ENCODE measurements around the gene MLH1. TPM values are rescaled to one million over a fixed set of nuclear protein-coding genes. Genes with fewer than 3 reads are reported as not detected.

Gene MLH1
- total and polyA plus RNA-seq, 2 of the 8 experiments (the other 6 are each of a cell fraction or from before 2014, with no cell fraction given), result 36.4 to 47.3 TPM

GRCh38 chr3:37040231-37040630 lies 46.9 kb downstream of the MLH1 start:
- Histone ChIP-seq H3K4ac (replicated peaks; ENCODE audit: insufficient read length, low read depth, low read length) (no peak overlapping the region), H2AFZ (ENCODE audit: low read length) (no peak overlapping the region), H3K56ac (replicated peaks; ENCODE audit: insufficient read length, low read depth, low read length) (no peak overlapping the region), H3K4me2 (ENCODE audit: insufficient read depth in 1 of 2, low read depth in 2 of 2, low read length in 2 of 2) (no peak overlapping the region), H2BK12ac (ENCODE audit: low read depth, low read length) (no peak overlapping the region), H2BK120ac (replicated peaks; ENCODE audit: low read depth, low read length) (no peak overlapping the region), H2BK5ac (ENCODE audit: low read depth, low read length) (no peak overlapping the region), H2AK5ac (ENCODE audit: low read depth, low read length) (no peak overlapping the region), H3K27ac (ENCODE audit: low read depth, low read length) (no peak overlapping the region), H3K23ac (ENCODE audit: insufficient read length) (no peak overlapping the region), H3K4me1 (replicated peaks in 1 of 4; ENCODE audit: control insufficient read depth in 3 of 4, insufficient read depth in 4 of 4, low read length in 3 of 4) (no peaks in the 10 kb centered on the region), H3K23me2 (ENCODE audit: low read depth, low read length) (no peaks in the 10 kb centered on the region), H4K5ac (ENCODE audit: insufficient read length, low read depth, low read length) (no peak overlapping the region), H4K20me1 (replicated peaks in 1 of 2; ENCODE audit: control insufficient read depth in 1 of 2, insufficient read depth in 2 of 2, low read length in 2 of 2) (no peaks in the 10 kb centered on the region), H3K4me3 (ENCODE audit: extremely low read depth in 1 of 4, insufficient read depth in 2 of 4, low read depth in 3 of 4, low read length in 4 of 4) (no peak overlapping the region), H2BK20ac (ENCODE audit: low read length) (no peak overlapping the region), H4K91ac (replicated peaks; ENCODE audit: insufficient read length, low read length) (no peak overlapping the region), H4K8ac (ENCODE audit: extremely low read depth, insufficient read depth, low read length) (no peak overlapping the region), H3K36me3 (ENCODE audit: control insufficient read depth in 2 of 4, insufficient read depth in 4 of 4, low read length in 3 of 4) (peaks cover 7 to 55% (median 35%) of the 10 kb centered on the region in 4 experiments; a peak in 7 of 8 replicates), H3K27me3 (replicated peaks in 1 of 4; ENCODE audit: control insufficient read depth in 3 of 4, extremely low read depth in 1 of 4, insufficient read depth in 3 of 4, low read length in 3 of 4) (no peaks in the 10 kb centered on the region), H3K9ac (replicated peaks in 1 of 4; ENCODE audit: extremely low read depth in 1 of 4, low read depth in 3 of 4, low read length in 3 of 4) (no peak overlapping the region), H3K14ac (ENCODE audit: insufficient read length) (no peak overlapping the region), H3K79me1 (ENCODE audit: low read depth, low read length) (no peaks in the 10 kb centered on the region), H2BK15ac (ENCODE audit: low read length) (no peak overlapping the region), H3K9me3 (ENCODE audit: insufficient read depth in 2 of 2, low read depth in 1 of 2, low read length in 1 of 2) (0 out of 4 replicates have a peak, but pooled peaks cover 0 to 3% of the 10 kb centered on the region in 2 experiments), H3K18ac (ENCODE audit: extremely low read depth, low read length) (no peak overlapping the region), H3K79me2 (ENCODE audit: control insufficient read depth in 1 of 2, insufficient read depth in 2 of 2, low read length in 2 of 2) (no peaks in the 10 kb centered on the region)
- ChIA-PET POLR2A (ENCODE audit: partially characterized antibody) (interaction anchor here (1.0 to 1.4 kb wide), 2 partner anchors 10 to 11 kb away, joined by 3 read pairs; no protein-coding TSS in a partner anchor), CTCF (ENCODE audit: partially characterized antibody) (interaction anchor here (0.6 to 1.7 kb wide), 2 partner anchors 15 to 50 kb away, joined by 3 to 4 read pairs; no protein-coding TSS in a partner anchor)
- TF ChIP-seq POLR2AphosphoS5 (IDR thresholded peaks at IDR 0.05; ENCODE audit: low read depth, low read length), result no peak
- WGBS, 2 experiments (ENCODE audit: extremely low coverage in 1 of 2, insufficient coverage in 1 of 2, insufficient read length in 1 of 2, insufficient replicate concordance in 2 of 2, low coverage in 1 of 2, low lambda C conversion rate in 2 of 2, missing lambda C conversion rate in 1 of 2), result 85% methylated on average over 1 of the region's 1 CpG; no CpG with 5 or more reads in 1 of the 2 experiments
- DNase-seq (ENCODE audit: low read depth in 1 of 2, low spot score in 2 of 2), result no peak
- FAIRE-seq, result no peak

Data from H1 (cell line).